NCI-H2171 treated with DMSO at 0.1 percent for 48 hours (cell line): ENCODE results near the gene GABBR2.

Experiments used
- DNase-seq: peaks from one replicate; lab custom pipeline; 2025; lab: John Stamatoyannopoulos, UW

Gene GABBR2

DNA sequence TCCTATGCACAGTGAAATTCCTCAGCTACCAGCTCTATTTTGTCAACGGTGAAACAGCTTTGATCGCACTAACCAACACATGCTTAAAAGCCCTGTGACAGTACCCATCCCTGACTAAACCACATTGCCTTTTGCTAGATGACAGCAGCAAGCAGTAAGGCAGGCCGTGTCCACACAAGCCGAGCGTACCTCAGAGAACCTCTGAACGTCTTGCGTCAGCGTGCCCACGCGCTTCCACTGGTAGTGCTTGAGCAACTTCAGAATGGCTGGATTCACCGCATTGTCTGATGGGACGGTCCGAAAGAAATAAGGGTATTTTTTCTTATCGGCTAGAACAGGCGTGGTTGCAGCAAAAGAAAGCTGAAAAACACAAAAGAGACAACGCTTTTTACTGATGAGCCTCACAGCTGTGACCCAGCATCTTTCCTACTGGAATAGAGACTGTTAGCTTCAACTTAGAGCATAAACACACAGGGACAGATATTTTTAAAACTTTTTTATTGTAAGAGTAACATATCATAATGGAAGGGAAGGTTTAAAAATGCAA lies 167.0 kb downstream of the GABBR2 start:
- no peak for DNase-seq

DNA sequence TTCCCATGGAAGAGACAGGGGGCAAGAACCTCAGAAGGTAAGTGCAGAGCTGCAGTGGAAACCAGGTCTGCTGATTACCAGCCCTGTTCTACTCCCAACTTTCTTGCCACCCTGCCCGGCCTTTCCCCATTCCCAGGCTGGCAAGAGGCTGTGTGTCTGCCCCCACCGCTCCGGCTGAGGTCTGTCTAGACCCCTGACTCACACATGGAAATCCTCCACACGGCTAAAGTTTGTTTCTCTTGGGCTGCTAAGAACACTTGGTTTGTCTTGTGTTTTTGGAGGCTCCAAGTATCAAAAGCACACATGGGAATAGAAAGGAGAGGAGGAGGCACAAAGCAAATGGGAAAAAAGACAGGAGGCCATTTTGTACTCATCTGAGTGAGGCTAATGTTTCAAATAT lies 168.3 kb downstream of the GABBR2 start:
- DNase-seq: no peak

DNA sequence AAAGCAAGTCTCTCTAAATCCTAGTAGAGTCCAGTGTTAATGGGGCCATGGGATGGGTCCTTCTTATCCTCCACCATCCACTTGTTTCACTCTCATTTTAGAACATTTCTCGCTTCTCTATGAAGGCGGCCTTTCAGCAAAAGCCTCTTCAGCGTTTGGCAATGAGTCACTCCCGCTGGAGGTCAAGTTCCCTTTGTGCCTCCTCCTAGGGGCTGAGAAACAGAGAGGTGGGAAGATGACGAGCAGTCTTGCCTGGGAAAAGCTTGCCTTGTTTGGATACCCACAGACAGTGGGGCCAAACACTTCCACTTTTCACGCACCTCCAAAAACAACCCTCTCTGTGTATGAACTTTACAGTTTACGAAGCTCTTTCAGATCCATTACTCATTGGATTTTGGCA lies 168.8 kb downstream of the GABBR2 start:
- DNase-seq: no peak

DNA sequence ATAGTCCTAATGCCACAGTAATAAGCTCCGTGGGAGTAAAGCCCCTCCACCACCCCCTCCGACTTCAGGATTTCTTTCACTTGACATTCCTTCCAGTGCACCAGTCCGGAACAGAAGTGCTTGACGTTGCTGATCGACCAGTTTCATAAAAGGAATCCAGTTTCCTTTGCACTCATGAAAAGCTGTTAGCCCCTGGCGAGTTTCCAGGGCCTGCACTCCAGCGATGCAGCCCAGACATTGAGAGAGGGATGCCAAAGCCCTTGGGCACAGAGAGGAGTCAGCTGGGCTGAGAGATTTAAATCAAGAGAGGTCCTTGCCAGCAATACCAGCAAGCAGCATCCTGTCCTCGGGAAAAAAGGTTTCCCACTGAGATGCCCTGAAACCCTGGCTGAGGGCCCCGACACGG lies 170.1 kb downstream of the GABBR2 start:
- DNase-seq: peak; percentile 92

GRCh38 chr9:98538203-98538602 lies 170.5 kb downstream of the GABBR2 start:
- DNase-seq: peak; percentile 27

DNA sequence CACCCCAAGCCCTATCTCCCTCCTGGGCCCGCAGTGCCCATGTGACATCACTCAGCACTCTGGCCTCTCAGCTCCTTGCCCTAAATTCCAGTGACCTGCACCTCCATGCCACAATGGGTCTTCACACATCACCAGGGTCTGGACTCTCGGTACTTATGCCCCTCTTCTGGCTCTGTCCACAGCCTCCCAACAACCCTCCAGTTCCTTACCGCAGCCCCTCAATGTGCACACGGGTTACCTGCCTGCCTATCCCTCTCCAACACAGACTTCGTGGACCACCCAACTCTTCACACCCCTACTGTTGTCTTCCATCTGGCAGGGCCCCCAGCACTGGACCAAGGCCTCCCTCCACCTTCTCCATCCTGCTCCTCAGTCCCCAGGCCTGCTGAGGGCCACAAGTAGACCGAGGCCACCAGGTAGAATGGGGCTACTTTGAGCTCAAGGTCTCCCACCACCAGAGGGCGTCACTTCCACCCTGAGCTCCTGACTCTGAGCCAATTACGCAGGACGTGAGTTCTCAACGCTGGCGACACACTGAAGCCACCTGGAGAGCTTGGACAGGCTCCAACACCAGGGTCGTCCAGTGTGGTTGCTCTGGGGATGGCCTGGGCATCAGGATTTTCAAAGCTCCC lies 172.1 kb downstream of the GABBR2 start:
- DNase-seq: no peak

DNA sequence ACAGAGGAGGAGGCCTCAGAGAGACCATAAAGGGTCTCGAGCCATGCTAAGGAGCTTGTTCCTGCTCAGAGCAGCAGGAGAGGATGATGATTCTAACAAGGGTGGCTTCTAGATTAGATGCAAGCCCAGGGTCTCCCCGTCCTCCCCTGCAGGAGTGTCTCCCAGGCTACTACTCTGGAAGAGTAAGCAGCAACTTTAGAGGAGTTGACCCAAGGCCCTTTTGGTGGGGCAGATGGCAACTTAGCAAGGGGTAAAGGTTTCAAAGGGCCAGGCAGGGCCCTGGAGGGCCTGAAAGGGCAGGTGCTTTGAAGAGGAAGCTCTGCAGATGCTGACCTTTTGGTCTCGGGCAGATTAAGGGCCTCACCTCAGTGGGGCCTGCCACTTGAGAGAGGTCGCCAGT lies 174.9 kb downstream of the GABBR2 start:
- no peak for DNase-seq

DNA sequence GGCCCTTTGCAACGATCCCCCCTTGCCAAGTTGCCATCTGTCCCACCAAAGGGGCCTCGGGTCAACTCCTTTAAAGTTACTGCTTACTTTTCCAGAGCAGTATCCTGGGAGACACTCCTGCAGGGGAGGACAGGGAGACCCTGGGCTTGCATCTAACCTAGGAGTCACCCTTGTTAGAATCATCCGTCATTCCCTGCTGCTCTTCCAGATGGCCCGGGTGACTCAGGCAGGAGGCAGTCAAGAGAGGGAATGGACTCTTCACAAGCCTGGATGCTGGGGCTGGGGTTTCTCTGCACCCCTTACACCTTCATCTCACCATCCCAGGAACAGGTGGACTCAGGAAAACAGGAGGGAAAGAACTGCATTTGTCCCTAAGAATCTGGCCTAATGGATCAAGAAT lies 175.6 kb downstream of the GABBR2 start:
- peak; percentile 44 for DNase-seq

- no peak for DNase-seq
These were observed 176.2 kb downstream of the GABBR2 start for GRCh38 chr9:98532574-98532973.

GRCh38 chr9:98532147-98532546 lies 176.6 kb downstream of the GABBR2 start:
- no peak for DNase-seq

DNA sequence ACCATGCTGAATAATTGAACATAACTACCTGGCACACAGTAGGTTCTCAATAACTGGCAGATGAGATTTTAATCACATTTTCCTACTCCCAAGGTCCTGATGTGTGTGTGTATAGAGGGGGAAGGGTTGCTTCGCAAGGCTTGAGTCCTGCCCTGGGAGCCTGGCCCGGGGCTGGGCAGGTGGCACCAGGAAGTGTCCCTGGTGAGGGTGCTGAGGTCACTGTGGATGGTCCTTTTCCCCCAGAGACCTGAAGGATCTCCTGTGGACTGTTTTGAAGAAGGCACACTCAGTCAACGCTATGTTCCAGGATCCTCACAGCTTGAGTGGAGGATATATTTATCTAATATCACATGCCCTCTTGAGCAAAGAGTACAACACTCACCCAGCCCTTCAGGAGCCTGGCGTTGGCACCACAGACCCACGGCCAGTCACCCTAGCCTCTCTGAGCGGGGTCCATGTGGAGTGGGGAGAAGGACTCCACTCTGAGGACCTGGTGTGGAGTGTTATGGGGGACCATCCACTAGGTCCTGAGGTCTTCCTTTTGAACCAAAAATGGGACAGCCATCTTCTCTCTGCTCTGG lies 177.8 kb downstream of the GABBR2 start:
- no peak for DNase-seq

DNA sequence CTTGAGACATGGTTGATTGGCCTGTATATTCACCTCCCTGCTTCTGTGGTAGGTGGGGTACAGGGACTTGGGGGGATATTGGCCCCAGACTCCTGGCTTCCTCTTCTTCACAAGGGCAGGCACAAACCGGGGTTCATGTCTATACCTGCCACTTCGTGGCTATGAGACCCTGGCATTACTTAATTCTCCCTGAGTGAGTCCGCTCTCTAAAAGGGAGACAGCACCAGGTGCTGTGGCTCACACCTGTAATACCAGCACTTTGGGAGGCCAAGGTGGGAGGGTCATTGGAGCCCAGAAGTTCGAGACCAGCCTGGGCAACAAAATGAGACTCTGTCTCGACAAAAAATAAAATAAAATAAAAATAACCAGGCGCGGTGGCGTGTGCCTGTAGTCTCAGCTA lies 178.5 kb downstream of the GABBR2 start:
- DNase-seq: no peak

- no peak for DNase-seq
These were observed 178.9 kb downstream of the GABBR2 start for GRCh38 chr9:98529841-98530240.

DNA sequence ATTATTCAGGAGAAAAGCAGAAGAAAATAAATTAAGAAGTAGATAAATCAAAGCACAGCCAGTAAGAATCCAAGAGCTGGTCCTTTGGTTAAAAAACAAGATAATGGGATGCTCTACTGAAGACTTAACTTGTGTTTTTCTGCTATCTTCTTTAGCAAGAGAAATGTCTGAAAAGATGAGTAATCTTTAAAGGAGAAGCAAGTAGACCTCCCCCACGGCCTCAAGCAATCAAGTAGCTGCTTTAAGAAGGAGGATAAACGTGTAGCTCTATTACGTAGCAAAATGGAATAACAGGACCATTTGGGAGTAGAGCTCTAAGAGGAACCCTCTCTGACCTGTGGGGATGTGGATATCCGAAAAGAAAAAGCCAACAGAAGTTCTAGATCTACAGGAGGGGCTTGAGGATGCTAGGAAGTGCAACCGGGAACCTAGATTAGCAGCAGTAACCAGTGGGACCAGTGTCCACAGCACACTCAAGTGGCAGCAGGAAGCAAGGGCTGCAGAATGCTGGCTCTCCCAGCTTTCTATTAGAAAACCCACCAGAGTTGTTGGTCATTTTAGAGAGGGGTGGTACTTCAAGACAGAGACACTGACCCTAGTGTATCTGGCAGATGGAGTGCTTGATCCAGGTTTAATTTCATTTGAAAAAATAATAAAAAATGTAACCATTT lies 185.4 kb downstream of the GABBR2 start:
- no peak for DNase-seq

DNA sequence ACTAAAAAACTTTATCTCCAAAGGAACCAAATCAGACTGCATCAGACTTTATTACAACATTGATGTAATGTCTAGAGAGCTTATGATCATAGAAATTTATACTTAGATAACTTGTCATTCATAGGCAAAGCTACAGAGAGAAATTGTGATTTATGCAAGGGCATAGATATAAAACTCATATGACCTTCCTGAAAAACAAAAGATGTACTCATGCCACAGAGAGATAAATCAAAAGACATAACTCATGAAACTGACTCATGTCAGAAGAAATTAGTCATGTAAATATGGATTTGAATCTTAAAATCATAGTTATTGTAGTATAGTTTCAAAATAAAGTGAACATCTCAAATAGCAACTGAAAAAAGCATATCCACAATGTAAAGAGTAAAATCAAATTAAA lies 186.2 kb downstream of the GABBR2 start:
- no peak for DNase-seq

DNA sequence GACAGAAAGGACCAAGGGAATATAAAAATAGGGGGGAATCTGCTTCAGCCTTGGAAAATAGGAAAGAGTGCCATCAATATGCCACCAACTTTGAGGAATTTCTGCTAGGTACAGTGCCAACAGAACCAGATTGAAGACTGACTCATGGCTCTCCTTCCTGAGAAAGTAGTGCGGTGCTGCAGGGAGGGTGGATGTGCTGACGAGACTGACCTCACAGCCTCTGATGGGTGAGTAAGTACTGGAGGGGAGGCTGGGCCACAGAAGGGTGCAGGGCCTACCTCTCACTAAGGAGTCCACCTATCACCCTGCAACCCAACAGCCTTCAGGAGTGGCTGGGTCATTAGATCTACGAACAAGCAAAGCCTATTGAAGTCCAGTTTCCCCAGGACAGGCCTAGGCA lies 187.6 kb downstream of the GABBR2 start:
- no peak for DNase-seq

DNA sequence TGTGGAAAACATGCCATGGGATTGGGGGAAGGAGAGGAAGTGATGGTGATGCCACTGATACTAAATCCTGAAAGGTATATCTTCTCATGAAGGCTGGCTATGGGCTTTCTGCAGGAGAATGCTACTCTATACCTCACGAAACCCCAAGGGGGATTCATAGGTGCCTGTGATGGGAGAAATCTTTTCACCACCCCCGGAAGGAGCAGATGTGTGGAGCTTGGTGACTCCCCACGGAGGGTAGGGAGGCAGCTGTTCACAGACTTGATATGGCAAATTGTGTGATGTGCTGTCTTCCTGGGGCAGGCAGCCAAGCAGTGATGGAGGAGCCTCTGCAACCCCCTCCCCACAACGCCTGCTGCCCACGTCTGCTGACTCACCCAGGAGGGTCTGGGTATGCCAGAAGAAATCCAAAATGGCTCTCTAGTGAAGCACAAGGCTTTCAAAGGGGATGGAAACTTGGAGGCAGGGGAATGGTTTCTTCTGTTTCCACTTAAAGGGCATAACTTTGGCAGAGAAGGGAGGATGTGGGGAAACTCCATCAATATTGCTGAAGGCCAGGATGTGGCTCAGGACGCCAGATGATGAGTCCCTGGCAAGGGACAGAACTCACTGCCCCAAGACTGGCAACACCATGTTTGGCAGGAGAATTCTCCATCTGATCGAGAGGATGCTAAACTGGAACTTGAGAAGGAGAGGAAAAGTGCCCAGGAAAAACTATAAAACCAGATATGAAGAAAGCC lies 188.3 kb downstream of the GABBR2 start:
- DNase-seq: peak; percentile 97

DNA sequence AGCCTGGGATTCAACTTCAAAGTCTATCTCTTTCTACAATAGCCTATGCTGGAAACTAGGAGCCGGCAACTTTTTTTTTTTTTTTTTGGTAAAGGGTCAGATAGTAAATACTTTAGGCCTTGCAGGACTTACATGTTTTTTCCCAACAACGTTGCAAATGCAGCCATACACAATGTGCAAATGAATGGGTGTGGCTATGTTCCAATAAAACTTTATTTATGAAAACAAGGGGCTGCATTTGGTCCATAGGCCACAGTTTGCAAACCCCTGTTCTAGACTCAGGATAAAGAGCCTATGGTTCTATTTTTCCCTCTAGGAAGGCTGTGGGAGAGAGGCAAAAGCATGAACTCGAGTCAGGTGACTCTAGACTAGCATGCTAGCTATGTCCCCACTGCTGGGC lies 189.1 kb downstream of the GABBR2 start:
- no peak for DNase-seq

- no peak for DNase-seq
These were observed 190.2 kb downstream of the GABBR2 start for GRCh38 chr9:98518556-98518955.

- no peak for DNase-seq
These were observed 191.0 kb downstream of the GABBR2 start for GRCh38 chr9:98517761-98518160.

DNA sequence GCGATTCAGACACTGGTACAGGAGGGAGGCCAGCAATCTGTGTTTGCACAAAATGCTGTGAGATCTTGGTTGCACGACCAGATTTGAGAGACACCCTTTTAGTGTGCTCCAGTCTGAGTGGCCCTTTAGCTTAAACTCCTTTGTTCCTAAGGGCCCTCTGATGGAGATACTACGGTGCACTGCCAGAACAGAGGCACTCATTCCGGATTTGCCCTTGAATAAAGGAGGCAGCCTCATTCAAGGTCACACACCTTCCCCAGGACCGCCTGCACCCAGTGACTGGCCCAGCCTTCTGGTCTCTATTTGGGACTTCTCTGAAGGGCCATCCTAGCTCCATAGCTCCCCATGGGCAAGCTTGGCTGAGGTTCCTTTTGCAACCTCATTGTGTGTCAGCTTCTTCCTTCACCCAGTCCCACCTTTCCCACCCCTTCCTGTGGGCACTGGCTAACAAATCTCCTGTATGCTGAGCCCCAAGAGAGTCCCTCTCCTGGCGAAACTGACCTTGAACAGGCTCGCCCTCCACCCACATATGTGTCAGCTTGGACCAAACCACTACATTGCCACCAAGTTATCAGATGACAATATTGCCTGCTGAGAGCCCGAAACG lies 191.7 kb downstream of the GABBR2 start:
- no peak for DNase-seq

DNA sequence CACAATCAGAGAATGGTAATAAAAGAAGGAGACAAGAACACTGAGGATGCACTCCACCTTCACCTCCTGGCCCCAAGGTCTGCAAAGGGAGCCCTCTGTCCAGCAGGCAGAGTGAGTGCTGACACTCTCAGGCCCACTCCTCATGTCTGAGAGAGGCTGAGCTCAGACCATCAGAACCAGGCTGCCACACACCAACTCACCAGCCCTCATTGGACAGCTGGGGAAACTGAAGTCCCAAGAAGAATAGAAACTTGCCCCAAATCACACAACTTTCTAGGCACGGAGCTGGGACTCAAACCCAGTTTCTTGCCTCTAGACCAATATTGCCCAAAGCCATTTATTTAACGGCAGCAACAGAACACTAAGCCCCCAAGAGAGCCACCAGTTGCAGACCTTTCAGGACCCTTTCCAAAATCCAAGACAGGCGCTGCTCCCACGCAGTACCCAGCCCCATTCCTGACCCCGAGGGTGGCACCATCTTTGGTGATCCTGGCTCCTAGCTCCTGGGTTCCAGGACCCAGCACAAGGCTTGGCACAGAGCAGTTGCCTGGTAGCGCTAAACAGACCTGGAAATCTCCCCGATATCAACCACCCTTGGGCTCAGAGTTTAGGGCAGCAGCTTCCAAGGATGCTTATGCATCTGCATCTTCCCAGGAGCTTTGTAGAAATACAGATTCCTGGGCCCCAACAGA lies 192.4 kb downstream of the GABBR2 start:
- no peak for DNase-seq
